Esophagus muscularis mucosa (tissue), 4 donors: ENCODE data around the gene ZNF275.

Source experiments
- EP300 ChIP-seq: sonication (generic); formaldehyde crosslinking; IDR thresholded peaks from one replicate; pipeline ENCODE4 v1.6.1; 2017; ENCODE audit warnings: antibody characterized with exemption
- POLR2A ChIP-seq: fragments of 450-650 bp; IDR thresholded peaks from one replicate; pipeline ENCODE4 v1.6.1; 2017; ENCODE audit warnings: antibody characterized with exemption, moderate library complexity, mild to moderate bottlenecking, low read depth
- POLR2AphosphoS5 ChIP-seq, 2 donors: sonication (generic); formaldehyde crosslinking; IDR thresholded peaks; one replicate each; pipeline ENCODE4 v1.6.1; 2017; ENCODE audit warnings: antibody characterized with exemption in 2 of 2
- TF ChIP-seq, protein P1 (sequence below), 3 experiments: fragments of 200-600 bp in 2 of 3; fragments of 450-650 bp in 1 of 3; sonication (generic) in 2 of 3; IDR thresholded peaks; one replicate each; pipeline ENCODE4 v1.5.1; 2017 to 2019; ENCODE audit warnings: antibody characterized with exemption in 3 of 3, mild to moderate bottlenecking in 2 of 3, moderate library complexity in 1 of 3

DNA sequence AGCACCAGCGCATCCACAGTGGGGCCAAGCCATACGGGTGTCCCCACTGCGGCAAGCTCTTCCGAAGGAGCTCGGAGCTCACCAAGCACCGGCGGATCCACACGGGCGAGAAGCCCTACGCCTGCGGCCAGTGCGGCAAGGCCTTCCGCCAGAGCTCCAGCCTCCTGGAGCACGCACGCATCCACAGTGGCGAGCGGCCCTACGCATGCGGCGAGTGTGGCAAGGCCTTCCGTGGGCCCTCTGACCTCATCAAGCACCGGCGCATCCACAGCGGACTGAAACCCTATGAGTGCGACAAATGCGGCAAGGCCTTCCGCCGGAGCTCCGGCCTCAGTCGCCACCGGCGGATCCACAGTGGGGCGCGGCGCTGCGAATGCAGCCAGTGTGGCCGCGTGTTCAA, 13.6 kb downstream of the ZNF275 start:
- no peak for TF ChIP-seq POLR2A
- TF ChIP-seq, protein P1, sequence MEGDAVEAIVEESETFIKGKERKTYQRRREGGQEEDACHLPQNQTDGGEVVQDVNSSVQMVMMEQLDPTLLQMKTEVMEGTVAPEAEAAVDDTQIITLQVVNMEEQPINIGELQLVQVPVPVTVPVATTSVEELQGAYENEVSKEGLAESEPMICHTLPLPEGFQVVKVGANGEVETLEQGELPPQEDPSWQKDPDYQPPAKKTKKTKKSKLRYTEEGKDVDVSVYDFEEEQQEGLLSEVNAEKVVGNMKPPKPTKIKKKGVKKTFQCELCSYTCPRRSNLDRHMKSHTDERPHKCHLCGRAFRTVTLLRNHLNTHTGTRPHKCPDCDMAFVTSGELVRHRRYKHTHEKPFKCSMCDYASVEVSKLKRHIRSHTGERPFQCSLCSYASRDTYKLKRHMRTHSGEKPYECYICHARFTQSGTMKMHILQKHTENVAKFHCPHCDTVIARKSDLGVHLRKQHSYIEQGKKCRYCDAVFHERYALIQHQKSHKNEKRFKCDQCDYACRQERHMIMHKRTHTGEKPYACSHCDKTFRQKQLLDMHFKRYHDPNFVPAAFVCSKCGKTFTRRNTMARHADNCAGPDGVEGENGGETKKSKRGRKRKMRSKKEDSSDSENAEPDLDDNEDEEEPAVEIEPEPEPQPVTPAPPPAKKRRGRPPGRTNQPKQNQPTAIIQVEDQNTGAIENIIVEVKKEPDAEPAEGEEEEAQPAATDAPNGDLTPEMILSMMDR (IDR thresholded peaks at IDR 0.05) = no peak
- no peak for TF ChIP-seq POLR2AphosphoS5 (IDR thresholded peaks at IDR 0.05)
- TF ChIP-seq EP300 = no peak
